AG04450 (cell line): Measurements from ENCODE around the gene MAPK8IP3. TPM values are rescaled to one million over a fixed set of nuclear protein-coding genes. Genes with fewer than 3 reads are reported as not detected.

Source experiments
- CTCF ChIA-PET: fragments of 300-600, 350-600 bp; formaldehyde crosslinking; extraction: SDS; loops from one replicate; lab custom pipeline; 2022; ENCODE audit warnings: antibody characterized with exemption, inconsistent platforms; lab: Charles Lee
- POLR2A ChIA-PET: fragments of 350-600 bp; formaldehyde crosslinking; extraction: SDS; loops from one replicate; lab custom pipeline; 2021; ENCODE audit warnings: antibody characterized with exemption, inconsistent platforms; lab: Yijun Ruan, JAX
- DNase-seq: peaks from one replicate; pipeline ENCODE4 v3.0.0-alpha.2; 2011; ENCODE audit warnings: low read depth, low spot score
- H3K27ac ChIP-seq: one replicate; pipeline ENCODE4 v1.5.1; 2012; ENCODE audit warnings: low read depth, low read length, control low read depth
- H3K27me3 ChIP-seq: one replicate; pipeline ENCODE4 v1.6.0; 2012; ENCODE audit warnings: low read length; ENCODE audit not compliant: control insufficient read depth, insufficient read depth
- H3K4me3 ChIP-seq: 2 replicates; pipeline ENCODE4 v1.5.1; 2011; ENCODE audit warnings: mild to moderate bottlenecking, low read depth, low read length, control low read depth
- H3K9me3 ChIP-seq: 2 replicates; pipeline ENCODE4 v1.5.1; 2012; ENCODE audit warnings: low read length; ENCODE audit not compliant: control insufficient read depth, insufficient read depth
- CTCF ChIP-seq: IDR thresholded peaks from 2 replicates; pipeline ENCODE4 v1.5.1; 2011; ENCODE audit warnings: low read depth, low read length, control low read depth, inconsistent platforms
- polyA plus RNA-seq: library from polyadenylated mRNA; depleted of rRNA; stranded (reverse); fragments of >200 nt; gene quantifications from 2 replicates; pipeline ENCODE4 v1.2.3, GENCODE V29; 2011

MAPK8IP3 gene
- polyA plus RNA-seq, 1 experiment, result 11.8 TPM

- POLR2A ChIA-PET, result no interaction called here
These were observed 73.3 kb downstream of the MAPK8IP3 start for GRCh38 chr16:1779234-1779701.

GRCh38 chr16:1779741-1780676 lies 74.0 kb downstream of the MAPK8IP3 start:
- Histone ChIP-seq H3K27me3 (no peaks in the 10 kb centered on the region), H3K9me3 (no peaks in the 10 kb centered on the region; the same call in 1 of the 2 replicates), H3K4me3 (no peak overlapping the region), H3K27ac (no peak overlapping the region)
- ChIA-PET POLR2A (no interaction called here), CTCF (no interaction called here)
- DNase-seq, result no peak
- no peak for TF ChIP-seq CTCF

More at GRCh38 chr16:1779234-1779701, 73.3 kb downstream of the MAPK8IP3 start:
- H3K27me3 ChIP-seq, result no peaks in the 10 kb centered on the region
- H3K9me3 ChIP-seq, result no peaks in the 10 kb centered on the region; the same call in 1 of the 2 replicates
- no peak for TF ChIP-seq CTCF
- DNase-seq, result no peak
- no peak overlapping the region for H3K27ac ChIP-seq
- CTCF ChIA-PET, result no interaction called here
- no peak overlapping the region for H3K4me3 ChIP-seq

- Histone ChIP-seq H3K9me3 (no peaks in the 10 kb centered on the region; the same call in 1 of the 2 replicates), H3K4me3 (no peak overlapping the region), H3K27me3 (no peaks in the 10 kb centered on the region), H3K27ac (no peak overlapping the region)
- TF ChIP-seq CTCF, result no peak
- ChIA-PET POLR2A (no interaction called here), CTCF (no interaction called here)
- no peak for DNase-seq
These were observed 74.7 kb downstream of the MAPK8IP3 start for GRCh38 chr16:1780677-1781072.

GRCh38 chr16:1781254-1781653 lies 75.3 kb downstream of the MAPK8IP3 start:
- ChIA-PET POLR2A (interaction anchor here (1.5 to 2.8 kb wide), 3 partner anchors 11 to 75 kb away, joined by 7 to 21 read pairs (median 12); partner anchors contain the start of genes FAHD1, HAGH, MAPK8IP3 and NME3), CTCF (no interaction called here)
- no peak for DNase-seq
- Histone ChIP-seq H3K4me3 (peak overlapping the region; percentile 80), H3K27ac (no peak overlapping the region), H3K27me3 (no peaks in the 10 kb centered on the region), H3K9me3 (no peaks in the 10 kb centered on the region; the same call in 1 of the 2 replicates)
- no peak for TF ChIP-seq CTCF
